ENCODE data around the gene ADARB2.

- TF ChIP-seq CTCF (IDR thresholded peaks at IDR 0.05) (no peak), POLR2AphosphoS5 (IDR thresholded peaks at IDR 0.05) (no peak)
Measured at GRCh38 chr10:1688531-1688930, 48.8 kb downstream of the ADARB2 start.
